ENCODE results near the gene GLG1. TPM values are rescaled to one million over a fixed set of nuclear protein-coding genes. Genes with fewer than 3 reads are reported as not detected.

GLG1 gene
- total and polyA plus RNA-seq, 2 experiments from 2014 or later = 142 to 148 TPM

DNA sequence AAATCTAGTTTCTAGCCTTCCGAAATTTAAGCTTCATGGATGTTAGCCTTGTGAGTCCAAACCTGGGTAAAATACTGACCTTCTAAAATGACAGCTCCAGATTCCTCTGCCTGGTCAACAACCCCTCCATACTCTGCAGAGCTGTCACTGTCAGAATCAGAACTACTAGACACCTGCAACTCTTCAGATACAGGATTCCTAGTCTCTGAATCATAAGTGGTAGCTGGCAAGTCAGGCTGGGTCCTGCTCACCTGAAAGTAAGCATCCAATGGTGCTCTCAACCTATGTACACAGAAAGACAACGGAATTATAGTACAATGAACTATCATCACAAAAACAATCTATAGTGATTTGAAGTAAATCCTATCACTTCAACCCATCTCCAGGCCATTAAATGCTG is 44.9 kb upstream of the GLG1 start:
- Histone ChIP-seq H4K20me1 (ENCODE audit: insufficient read depth, poor library complexity, severe bottlenecking) (peaks cover 3% of the 10 kb centered on the region), H3K79me2 (peaks cover 38% of the 10 kb centered on the region), H3K4me3 (no peak overlapping the region), H3K27ac (no peak overlapping the region), H3K9me2 (replicated peaks; ENCODE audit: insufficient read depth) (no peaks in the 10 kb centered on the region), H3K9me3 (ENCODE audit: low read depth) (no peaks in the 10 kb centered on the region), H3K36me3 (replicated peaks; ENCODE audit: insufficient read depth, low read depth) (no peaks in the 10 kb centered on the region), H3K4me2 (no peak overlapping the region), H2AFZ (no peak overlapping the region), H3K27me3 (no peaks in the 10 kb centered on the region), H3K4me1 (ENCODE audit: insufficient read depth) (no peaks in the 10 kb centered on the region)
- no peak for DNase-seq (ENCODE audit: low spot score)
- TF ChIP-seq, protein P1, sequence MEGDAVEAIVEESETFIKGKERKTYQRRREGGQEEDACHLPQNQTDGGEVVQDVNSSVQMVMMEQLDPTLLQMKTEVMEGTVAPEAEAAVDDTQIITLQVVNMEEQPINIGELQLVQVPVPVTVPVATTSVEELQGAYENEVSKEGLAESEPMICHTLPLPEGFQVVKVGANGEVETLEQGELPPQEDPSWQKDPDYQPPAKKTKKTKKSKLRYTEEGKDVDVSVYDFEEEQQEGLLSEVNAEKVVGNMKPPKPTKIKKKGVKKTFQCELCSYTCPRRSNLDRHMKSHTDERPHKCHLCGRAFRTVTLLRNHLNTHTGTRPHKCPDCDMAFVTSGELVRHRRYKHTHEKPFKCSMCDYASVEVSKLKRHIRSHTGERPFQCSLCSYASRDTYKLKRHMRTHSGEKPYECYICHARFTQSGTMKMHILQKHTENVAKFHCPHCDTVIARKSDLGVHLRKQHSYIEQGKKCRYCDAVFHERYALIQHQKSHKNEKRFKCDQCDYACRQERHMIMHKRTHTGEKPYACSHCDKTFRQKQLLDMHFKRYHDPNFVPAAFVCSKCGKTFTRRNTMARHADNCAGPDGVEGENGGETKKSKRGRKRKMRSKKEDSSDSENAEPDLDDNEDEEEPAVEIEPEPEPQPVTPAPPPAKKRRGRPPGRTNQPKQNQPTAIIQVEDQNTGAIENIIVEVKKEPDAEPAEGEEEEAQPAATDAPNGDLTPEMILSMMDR (IDR thresholded peaks at IDR 0.05; ENCODE audit: poor library complexity) = no peak
- TF ChIP-seq EZH2 (IDR thresholded peaks at IDR 0.05; ENCODE audit: borderline replicate concordance) = no peak
- no peak for TF ChIP-seq EZH2phosphoT487 (IDR thresholded peaks at IDR 0.05; ENCODE audit: low read depth, severe bottlenecking, unreplicated experiment)
- 84% methylated on average over 2 of the region's 2 CpGs for WGBS (ENCODE audit: low lambda C conversion rate, missing lambda C conversion rate)

DNA sequence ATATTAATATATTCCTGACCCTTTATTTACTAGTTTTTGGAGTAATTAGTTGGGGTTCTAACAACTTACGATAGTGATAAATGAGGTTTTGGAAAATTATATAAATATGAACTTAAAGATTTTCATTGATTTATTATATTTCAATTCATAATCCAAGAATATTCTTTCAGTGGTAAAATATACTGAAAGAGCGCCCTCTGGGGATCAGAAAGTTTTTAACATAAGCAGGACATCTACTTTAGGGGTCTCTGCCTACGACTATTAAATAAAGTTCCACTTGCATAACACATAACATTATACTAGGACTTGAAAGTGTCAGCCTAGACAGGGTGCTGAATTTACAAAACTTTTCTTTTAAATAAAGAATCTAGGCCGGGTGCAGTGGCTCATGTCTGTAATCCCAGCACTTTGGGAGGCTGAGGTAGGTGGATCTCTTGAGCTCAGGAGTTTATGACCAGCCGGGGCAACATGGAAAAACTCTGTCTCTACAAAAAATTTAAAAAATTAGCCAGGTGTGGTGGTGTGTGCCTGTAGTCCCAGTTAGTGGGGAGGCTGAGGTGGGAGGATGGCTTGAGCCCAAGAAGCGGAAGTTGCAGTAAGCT is 44.2 kb upstream of the GLG1 start:
- H4K20me1 ChIP-seq (ENCODE audit: insufficient read depth, poor library complexity, severe bottlenecking) = peaks cover 3% of the 10 kb centered on the region
- peaks cover 32% of the 10 kb centered on the region for H3K79me2 ChIP-seq
- no peaks in the 10 kb centered on the region for H3K36me3 ChIP-seq (replicated peaks; ENCODE audit: insufficient read depth, low read depth)
- H3K4me2 ChIP-seq = no peak overlapping the region
- DNase-seq (ENCODE audit: low spot score) = peak; percentile 26
- no peaks in the 10 kb centered on the region for H3K4me1 ChIP-seq (ENCODE audit: insufficient read depth)
- no peak overlapping the region for H3K4me3 ChIP-seq
- H3K9me2 ChIP-seq (replicated peaks; ENCODE audit: insufficient read depth) = no peaks in the 10 kb centered on the region
- H3K27ac ChIP-seq = no peak overlapping the region
- no peaks in the 10 kb centered on the region for H3K27me3 ChIP-seq
- no peak overlapping the region for H2AFZ ChIP-seq
- WGBS (ENCODE audit: low lambda C conversion rate, missing lambda C conversion rate) = 85% methylated on average over 6 of the region's 6 CpGs
- no peaks in the 10 kb centered on the region for H3K9me3 ChIP-seq (ENCODE audit: low read depth)
- TF ChIP-seq EZH2 (IDR thresholded peaks at IDR 0.05; ENCODE audit: borderline replicate concordance) = no peak
- TF ChIP-seq, protein P1 (IDR thresholded peaks at IDR 0.05; ENCODE audit: poor library complexity) = peak; percentile 63

DNA sequence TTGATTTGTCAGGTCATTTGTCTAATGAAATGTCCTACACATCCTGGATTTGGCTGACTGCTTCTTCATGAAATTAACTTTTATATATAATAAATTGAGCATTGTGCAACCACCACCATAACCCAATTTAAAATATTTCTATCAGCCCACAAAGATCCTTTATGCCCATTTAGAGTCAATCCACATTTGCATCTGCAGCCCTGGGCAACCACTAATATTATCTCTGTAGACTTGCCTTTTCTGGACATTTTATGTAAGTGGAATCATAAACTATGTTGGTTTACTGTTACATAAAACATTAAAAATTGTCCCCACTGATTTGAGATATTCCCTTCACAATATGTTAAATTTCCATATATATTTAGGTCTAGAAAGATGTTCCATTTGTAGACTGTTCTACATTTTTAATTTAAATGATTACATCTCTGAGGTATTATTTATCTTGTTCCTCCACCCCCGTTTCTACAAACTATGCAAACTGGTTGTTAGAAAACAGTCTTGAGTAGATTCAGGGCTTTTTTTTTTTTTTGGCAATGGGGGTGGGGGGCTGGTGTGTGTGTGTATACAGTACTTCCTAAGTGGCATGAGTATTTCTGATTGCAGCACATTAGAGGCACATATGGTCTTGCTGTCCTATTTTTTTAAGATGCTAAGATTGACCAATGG is 43.1 kb upstream of the GLG1 start:
- no peak overlapping the region for H3K4me3 ChIP-seq
- peaks cover 24% of the 10 kb centered on the region for H3K79me2 ChIP-seq
- H3K9me2 ChIP-seq (replicated peaks; ENCODE audit: insufficient read depth) = no peaks in the 10 kb centered on the region
- H3K4me1 ChIP-seq (ENCODE audit: insufficient read depth) = no peaks in the 10 kb centered on the region
- H4K20me1 ChIP-seq (ENCODE audit: insufficient read depth, poor library complexity, severe bottlenecking) = peaks cover 3% of the 10 kb centered on the region
- H3K9me3 ChIP-seq (ENCODE audit: low read depth) = no peaks in the 10 kb centered on the region
- no peak overlapping the region for H3K4me2 ChIP-seq
- WGBS (ENCODE audit: low lambda C conversion rate, missing lambda C conversion rate) = 100% methylated on average over 1 of the region's 1 CpG
- H3K36me3 ChIP-seq (replicated peaks; ENCODE audit: insufficient read depth, low read depth) = no peaks in the 10 kb centered on the region
- TF ChIP-seq EZH2phosphoT487 (IDR thresholded peaks at IDR 0.05; ENCODE audit: low read depth, severe bottlenecking, unreplicated experiment) = no peak
- TF ChIP-seq, protein P1 (IDR thresholded peaks at IDR 0.05; ENCODE audit: poor library complexity) = no peak
- no peak for TF ChIP-seq EZH2 (IDR thresholded peaks at IDR 0.05; ENCODE audit: borderline replicate concordance)
- DNase-seq (ENCODE audit: low spot score) = no peak
- H3K27me3 ChIP-seq = no peaks in the 10 kb centered on the region
- H2AFZ ChIP-seq = no peak overlapping the region
- H3K27ac ChIP-seq = no peak overlapping the region
